GM12892 (cell line): ENCODE measurements around the gene SRP68.

Experiments
- POLR2A ChIP-seq: IDR thresholded peaks from 2 replicates; pipeline ENCODE4 v1.6.1; 2011; ENCODE audit warnings: low read depth, low read length, control low read depth
- TAF1 ChIP-seq: IDR thresholded peaks from 2 replicates; pipeline ENCODE4 v1.6.1; 2011; ENCODE audit warnings: low read depth, mild to moderate bottlenecking, control low read depth, low read length, borderline replicate concordance

- TF ChIP-seq POLR2A (no peak), TAF1 (no peak)
Measured at GRCh38 chr17:76080768-76081287, 8.5 kb upstream of the SRP68 start.
